Measurements from ENCODE around the gene GBA2.
A peak's percentile ranks its signal among the peaks of the same experiment; 100 is the strongest.

The GBA2 gene

DNA sequence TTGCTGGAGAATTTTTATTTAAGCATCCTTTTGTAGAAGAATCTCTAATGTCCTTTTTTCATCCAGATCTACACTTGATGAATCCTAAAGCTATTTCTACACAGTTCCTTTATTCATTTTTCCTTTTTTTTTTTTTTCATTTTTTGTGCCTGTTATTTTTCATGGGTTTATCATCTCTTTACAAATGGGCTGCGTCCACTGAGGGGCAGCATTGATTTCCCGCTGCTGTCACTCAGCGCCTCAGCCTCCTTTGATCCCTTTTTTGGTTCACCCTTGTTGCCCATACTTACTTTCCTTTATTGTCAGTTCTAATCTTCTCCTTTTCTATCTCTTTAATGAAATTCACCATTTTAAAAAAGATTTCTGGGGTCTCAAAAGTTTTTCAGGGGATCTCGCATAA is 10.8 kb upstream of the GBA2 start:
- TF ChIP-seq RAD21 (IDR thresholded peaks at IDR 0.05; ENCODE audit: low read depth) (no peak), TEAD4 (IDR thresholded peaks at IDR 0.05) (no peak), CEBPB (IDR thresholded peaks at IDR 0.05) (no peak), ZBTB7A (IDR thresholded peaks at IDR 0.05; ENCODE audit: low read depth) (no peak), EGR1 (IDR thresholded peaks at IDR 0.05) (no peak), FOXM1 (IDR thresholded peaks at IDR 0.05; ENCODE audit: borderline replicate concordance, low read depth) (no peak)
- TF ChIP-seq, protein P1, sequence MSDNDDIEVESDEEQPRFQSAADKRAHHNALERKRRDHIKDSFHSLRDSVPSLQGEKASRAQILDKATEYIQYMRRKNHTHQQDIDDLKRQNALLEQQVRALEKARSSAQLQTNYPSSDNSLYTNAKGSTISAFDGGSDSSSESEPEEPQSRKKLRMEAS (IDR thresholded peaks at IDR 0.05), result no peak
- TF ChIP-seq, protein P2, sequence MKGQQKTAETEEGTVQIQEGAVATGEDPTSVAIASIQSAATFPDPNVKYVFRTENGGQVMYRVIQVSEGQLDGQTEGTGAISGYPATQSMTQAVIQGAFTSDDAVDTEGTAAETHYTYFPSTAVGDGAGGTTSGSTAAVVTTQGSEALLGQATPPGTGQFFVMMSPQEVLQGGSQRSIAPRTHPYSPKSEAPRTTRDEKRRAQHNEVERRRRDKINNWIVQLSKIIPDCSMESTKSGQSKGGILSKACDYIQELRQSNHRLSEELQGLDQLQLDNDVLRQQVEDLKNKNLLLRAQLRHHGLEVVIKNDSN (IDR thresholded peaks at IDR 0.05), result no peak

DNA sequence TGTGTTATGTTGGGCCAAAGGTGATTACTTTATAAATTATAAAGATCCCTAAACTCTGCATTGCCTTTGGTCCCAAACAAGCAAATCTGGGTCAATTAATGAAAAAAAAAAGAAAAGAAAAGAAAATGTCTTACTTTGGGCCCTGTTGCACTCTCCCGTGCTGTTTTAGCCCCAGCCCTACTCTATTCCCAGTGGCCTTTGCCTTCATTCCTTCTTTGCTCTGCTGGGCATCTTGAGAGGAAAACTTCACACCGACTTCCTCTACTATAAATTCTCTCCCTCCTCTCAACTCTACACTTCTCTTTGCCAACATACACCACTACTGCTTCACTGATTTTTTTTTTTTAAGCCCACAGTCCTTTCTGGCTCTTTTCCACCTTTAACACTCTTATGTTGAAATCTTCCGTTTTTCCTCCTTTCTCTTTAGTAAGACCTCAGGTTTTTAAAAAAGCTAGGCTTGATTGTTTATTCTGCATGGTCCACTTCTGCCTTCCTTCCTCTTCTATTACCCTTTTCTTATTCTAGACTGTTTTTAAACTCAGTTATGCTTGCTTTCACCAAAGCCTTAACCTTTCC is 9.5 kb upstream of the GBA2 start:
- no peak for TF ChIP-seq TCF12 (IDR thresholded peaks at IDR 0.05; ENCODE audit: low read depth)
- no peak for TF ChIP-seq NFIC (IDR thresholded peaks at IDR 0.05)
- TF ChIP-seq, protein P3, sequence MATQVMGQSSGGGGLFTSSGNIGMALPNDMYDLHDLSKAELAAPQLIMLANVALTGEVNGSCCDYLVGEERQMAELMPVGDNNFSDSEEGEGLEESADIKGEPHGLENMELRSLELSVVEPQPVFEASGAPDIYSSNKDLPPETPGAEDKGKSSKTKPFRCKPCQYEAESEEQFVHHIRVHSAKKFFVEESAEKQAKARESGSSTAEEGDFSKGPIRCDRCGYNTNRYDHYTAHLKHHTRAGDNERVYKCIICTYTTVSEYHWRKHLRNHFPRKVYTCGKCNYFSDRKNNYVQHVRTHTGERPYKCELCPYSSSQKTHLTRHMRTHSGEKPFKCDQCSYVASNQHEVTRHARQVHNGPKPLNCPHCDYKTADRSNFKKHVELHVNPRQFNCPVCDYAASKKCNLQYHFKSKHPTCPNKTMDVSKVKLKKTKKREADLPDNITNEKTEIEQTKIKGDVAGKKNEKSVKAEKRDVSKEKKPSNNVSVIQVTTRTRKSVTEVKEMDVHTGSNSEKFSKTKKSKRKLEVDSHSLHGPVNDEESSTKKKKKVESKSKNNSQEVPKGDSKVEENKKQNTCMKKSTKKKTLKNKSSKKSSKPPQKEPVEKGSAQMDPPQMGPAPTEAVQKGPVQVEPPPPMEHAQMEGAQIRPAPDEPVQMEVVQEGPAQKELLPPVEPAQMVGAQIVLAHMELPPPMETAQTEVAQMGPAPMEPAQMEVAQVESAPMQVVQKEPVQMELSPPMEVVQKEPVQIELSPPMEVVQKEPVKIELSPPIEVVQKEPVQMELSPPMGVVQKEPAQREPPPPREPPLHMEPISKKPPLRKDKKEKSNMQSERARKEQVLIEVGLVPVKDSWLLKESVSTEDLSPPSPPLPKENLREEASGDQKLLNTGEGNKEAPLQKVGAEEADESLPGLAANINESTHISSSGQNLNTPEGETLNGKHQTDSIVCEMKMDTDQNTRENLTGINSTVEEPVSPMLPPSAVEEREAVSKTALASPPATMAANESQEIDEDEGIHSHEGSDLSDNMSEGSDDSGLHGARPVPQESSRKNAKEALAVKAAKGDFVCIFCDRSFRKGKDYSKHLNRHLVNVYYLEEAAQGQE (IDR thresholded peaks at IDR 0.05; ENCODE audit: low read depth), result no peak
- no peak for TF ChIP-seq TEAD4 (IDR thresholded peaks at IDR 0.05)
- no peak for TF ChIP-seq EGR1 (IDR thresholded peaks at IDR 0.05)
- no peak for TF ChIP-seq TAF1 (IDR thresholded peaks at IDR 0.05; ENCODE audit: low read depth)
- TF ChIP-seq, protein P2 (IDR thresholded peaks at IDR 0.05), result no peak
- TF ChIP-seq RAD21 (IDR thresholded peaks at IDR 0.05; ENCODE audit: low read depth), result no peak
- TF ChIP-seq CEBPB (IDR thresholded peaks at IDR 0.05), result no peak

DNA sequence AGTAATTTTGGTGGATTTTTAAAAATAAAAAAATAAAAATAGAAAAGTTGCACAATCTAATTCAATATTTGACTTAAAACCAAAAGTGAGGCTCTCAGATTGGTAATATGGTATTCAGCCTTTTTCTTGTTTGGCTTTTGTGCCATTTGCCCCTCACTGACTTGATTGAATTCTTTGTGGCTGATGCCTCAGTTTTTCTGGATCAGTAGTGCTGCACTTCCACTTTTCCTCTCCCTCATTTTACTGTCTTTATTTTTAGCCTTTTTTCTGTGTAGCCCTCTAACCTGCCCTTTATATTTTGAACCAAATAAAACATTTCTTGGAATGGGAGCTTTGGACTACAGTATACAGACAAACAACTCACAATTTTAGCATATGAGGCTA is 8.9 kb upstream of the GBA2 start:
- TF ChIP-seq NFIC (IDR thresholded peaks at IDR 0.05), result no peak
- TF ChIP-seq, protein P3 (IDR thresholded peaks at IDR 0.05; ENCODE audit: low read depth), result no peak
- TF ChIP-seq FOXM1 (IDR thresholded peaks at IDR 0.05; ENCODE audit: borderline replicate concordance, low read depth), result no peak
- no peak for TF ChIP-seq CEBPB (IDR thresholded peaks at IDR 0.05)
- TF ChIP-seq YY1 (IDR thresholded peaks at IDR 0.05; ENCODE audit: low read depth), result no peak
- TF ChIP-seq, protein P1 (IDR thresholded peaks at IDR 0.05), result no peak
- no peak for TF ChIP-seq TCF12 (IDR thresholded peaks at IDR 0.05; ENCODE audit: low read depth)
- TF ChIP-seq, protein P2 (IDR thresholded peaks at IDR 0.05), result no peak
- TF ChIP-seq TEAD4 (IDR thresholded peaks at IDR 0.05), result no peak
- TF ChIP-seq TAF1 (IDR thresholded peaks at IDR 0.05; ENCODE audit: low read depth), result no peak
- no peak for TF ChIP-seq EGR1 (IDR thresholded peaks at IDR 0.05)
- no peak for TF ChIP-seq RAD21 (IDR thresholded peaks at IDR 0.05; ENCODE audit: low read depth)
- no peak for TF ChIP-seq CREB1 (IDR thresholded peaks at IDR 0.05; ENCODE audit: low read depth)
- TF ChIP-seq EP300 (IDR thresholded peaks at IDR 0.05; ENCODE audit: borderline replicate concordance), result no peak
- no peak for TF ChIP-seq ZBTB7A (IDR thresholded peaks at IDR 0.05; ENCODE audit: low read depth)

DNA sequence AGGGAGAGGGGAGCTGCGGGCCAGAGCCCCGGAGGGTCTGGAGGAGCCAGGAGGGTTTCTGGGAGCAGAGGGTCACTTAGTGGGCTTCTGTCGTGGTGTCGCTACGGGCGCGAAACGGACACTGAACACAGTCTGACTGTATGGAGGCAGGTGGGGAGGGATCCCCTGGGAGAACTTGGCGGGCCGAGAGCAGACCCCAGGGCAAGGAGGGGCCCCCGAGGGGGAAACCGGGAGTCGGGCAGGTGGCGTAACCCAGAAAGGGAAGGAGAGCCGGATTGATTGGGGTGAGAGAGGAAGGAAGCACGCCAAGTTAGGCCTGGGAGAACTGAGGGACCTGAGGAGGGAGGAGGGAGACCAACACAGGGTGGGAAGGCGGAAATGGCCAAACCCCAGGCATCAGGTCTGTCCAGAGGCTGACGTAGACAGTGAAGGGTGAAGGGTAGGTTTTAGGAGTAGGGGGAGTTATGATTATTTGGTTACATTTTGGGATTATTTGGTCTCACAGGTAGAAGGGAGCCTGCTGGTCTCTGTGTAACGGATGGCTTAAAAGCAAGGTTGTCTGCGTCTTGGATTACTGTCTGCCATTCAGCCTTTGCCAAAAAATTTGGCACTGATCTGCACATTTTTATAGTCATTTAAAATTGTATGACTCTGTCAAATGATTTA is 8.3 kb upstream of the GBA2 start:
- TF ChIP-seq TAF1 (IDR thresholded peaks at IDR 0.05; ENCODE audit: low read depth) (peak; percentile 10; the same call in 1 of the 2 replicates), ZBTB7A (IDR thresholded peaks at IDR 0.05; ENCODE audit: low read depth) (peak; percentile 83; the same call in 1 of the 2 replicates), EP300 (IDR thresholded peaks at IDR 0.05; ENCODE audit: borderline replicate concordance) (no peak)
- TF ChIP-seq, protein P1 (IDR thresholded peaks at IDR 0.05), result no peak
